A549 (cell line): ENCODE results near the gene ITGB1BP1.

Experiments
- FOXS1 ChIP-seq: fragments of 250-450 bp; sonication (Bioruptor Pico); IDR thresholded peaks from 2 replicates; pipeline ENCODE4 v1.5.0; 2020; ENCODE audit warnings: mild to moderate bottlenecking, moderate library complexity
- MAFK ChIP-seq: fragments of 450-650 bp; IDR thresholded peaks from 2 replicates; pipeline ENCODE4 v1.6.1; 2014; ENCODE audit not compliant: partially characterized antibody
- REST ChIP-seq: fragments of 200-600 bp; sonication (generic); IDR thresholded peaks from 2 replicates; pipeline ENCODE4 v1.6.1; 2016; ENCODE audit warnings: antibody characterized with exemption, mild to moderate bottlenecking, moderate library complexity
- TF ChIP-seq, protein P1 (sequence below): fragments of >200 bp; sonication (Bioruptor Twin); formaldehyde crosslinking; IDR thresholded peaks from 3 replicates; pipeline ENCODE4 v1.5.1; 2016

DNA sequence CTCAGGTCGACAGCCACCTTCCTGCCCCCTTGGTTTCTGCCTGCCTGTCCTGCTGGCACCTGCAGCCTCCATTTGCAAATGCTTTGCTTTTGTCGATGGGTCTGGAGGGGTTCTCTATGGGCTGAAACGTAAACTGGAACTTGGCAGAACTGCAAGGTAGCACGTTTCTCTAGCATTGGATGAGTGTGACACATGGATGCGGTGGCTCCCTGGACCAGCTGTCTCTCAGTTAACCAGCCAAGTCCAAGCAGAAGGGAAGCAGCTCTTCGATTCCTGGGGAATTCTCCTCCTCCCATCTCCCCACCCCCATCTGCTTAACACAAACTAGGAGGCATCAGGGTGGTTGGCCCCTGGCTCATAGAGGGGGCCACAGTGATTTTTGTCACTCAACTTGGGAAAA lies 57.3 kb downstream of the ITGB1BP1 start:
- TF ChIP-seq, protein P1, sequence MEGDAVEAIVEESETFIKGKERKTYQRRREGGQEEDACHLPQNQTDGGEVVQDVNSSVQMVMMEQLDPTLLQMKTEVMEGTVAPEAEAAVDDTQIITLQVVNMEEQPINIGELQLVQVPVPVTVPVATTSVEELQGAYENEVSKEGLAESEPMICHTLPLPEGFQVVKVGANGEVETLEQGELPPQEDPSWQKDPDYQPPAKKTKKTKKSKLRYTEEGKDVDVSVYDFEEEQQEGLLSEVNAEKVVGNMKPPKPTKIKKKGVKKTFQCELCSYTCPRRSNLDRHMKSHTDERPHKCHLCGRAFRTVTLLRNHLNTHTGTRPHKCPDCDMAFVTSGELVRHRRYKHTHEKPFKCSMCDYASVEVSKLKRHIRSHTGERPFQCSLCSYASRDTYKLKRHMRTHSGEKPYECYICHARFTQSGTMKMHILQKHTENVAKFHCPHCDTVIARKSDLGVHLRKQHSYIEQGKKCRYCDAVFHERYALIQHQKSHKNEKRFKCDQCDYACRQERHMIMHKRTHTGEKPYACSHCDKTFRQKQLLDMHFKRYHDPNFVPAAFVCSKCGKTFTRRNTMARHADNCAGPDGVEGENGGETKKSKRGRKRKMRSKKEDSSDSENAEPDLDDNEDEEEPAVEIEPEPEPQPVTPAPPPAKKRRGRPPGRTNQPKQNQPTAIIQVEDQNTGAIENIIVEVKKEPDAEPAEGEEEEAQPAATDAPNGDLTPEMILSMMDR = no peak
- TF ChIP-seq REST = no peak
- no peak for TF ChIP-seq FOXS1 (CRISPR knock-in tag)
- TF ChIP-seq MAFK = no peak
